Activated CD8-positive, alpha-beta memory T cell treated with anti-CD3 and anti-CD28 coated beads for 1 hour (primary cell): ENCODE data around the gene APOL2.
A peak's percentile ranks its signal among the peaks of the same experiment; 100 is the strongest.
"Not testable (repeated sequence)": the region's sequence is repeated elsewhere in the genome, so short reads cannot be mapped to it uniquely, and the experiment has no call there.

ENCODE experiments used
- DNase-seq, 2 donors: peaks; one replicate each; pipeline ENCODE4 v3.0.0-alpha.2; 2020; ENCODE audit warnings: low read depth in 1 of 2; ENCODE audit errors: extremely low read depth in 1 of 2

APOL2 gene

GRCh38 chr22:36239401-36240171 lies at the start of gene APOL2:
TSS of gene APOL2 (minus strand) at chr22:36239527. CDS start at chr22:36233162, 6,365 bp downstream.
- peak; percentile 55 to 67 for DNase-seq

- DNase-seq = no peak
These were observed 49.5 kb upstream of the APOL2 start for GRCh38 chr22:36288571-36289405.

GRCh38 chr22:36287881-36288515 lies 48.7 kb upstream of the APOL2 start:
- DNase-seq = no peak

- peak in 1 of 2 donors; percentile 60 for DNase-seq
These were observed 47.0 kb upstream of the APOL2 start for GRCh38 chr22:36286096-36286957.

GRCh38 chr22:36285545-36285944 lies 46.2 kb upstream of the APOL2 start:
- DNase-seq = no peak

- no peak for DNase-seq
These were observed 45.7 kb upstream of the APOL2 start for GRCh38 chr22:36285017-36285416.

GRCh38 chr22:36284171-36284571 lies 44.8 kb upstream of the APOL2 start:
- no peak for DNase-seq

GRCh38 chr22:36282328-36282831 lies 43.1 kb upstream of the APOL2 start:
- DNase-seq = no peak

GRCh38 chr22:36281781-36282327 lies 42.5 kb upstream of the APOL2 start:
- DNase-seq = no peak

GRCh38 chr22:36280379-36280778 lies 41.1 kb upstream of the APOL2 start:
- DNase-seq = no peak

- DNase-seq = no peak
These were observed 39.9 kb upstream of the APOL2 start for GRCh38 chr22:36279219-36279666.

GRCh38 chr22:36277482-36278291 lies 38.4 kb upstream of the APOL2 start:
- DNase-seq = peak in 1 of 2 donors; percentile 39

GRCh38 chr22:36274531-36274930 lies 35.2 kb upstream of the APOL2 start:
- no peak for DNase-seq

GRCh38 chr22:36271951-36272350 lies 32.6 kb upstream of the APOL2 start:
- not testable (repeated sequence) for DNase-seq

GRCh38 chr22:36271231-36271630 lies 31.9 kb upstream of the APOL2 start:
- not testable (repeated sequence) for DNase-seq

GRCh38 chr22:36267896-36268485 lies 28.7 kb upstream of the APOL2 start:
- DNase-seq = no peak

GRCh38 chr22:36267058-36267457 lies 27.7 kb upstream of the APOL2 start:
- no peak for DNase-seq

GRCh38 chr22:36263886-36264664 lies 24.7 kb upstream of the APOL2 start:
- not testable (repeated sequence) for DNase-seq
